ACC112 (cell line): ENCODE results near the gene PITPNB.
A peak's percentile ranks its signal among the peaks of the same experiment; 100 is the strongest.

Experiments used
- H2AFZ ChIP-seq: fragments of 200-600 bp; sonication (generic); one replicate; pipeline ENCODE4 v1.6.0; 2017; ENCODE audit warnings: antibody characterized with exemption, low read length; ENCODE audit not compliant: unreplicated experiment
- H3K27ac ChIP-seq: fragments of 200-600 bp; sonication (generic); 2 replicates; pipeline ENCODE4 v1.5.1; 2014; ENCODE audit warnings: low read depth, mild to moderate bottlenecking, antibody characterized with exemption, low read length, moderate library complexity
- H3K27me3 ChIP-seq: fragments of 200-600 bp; sonication (generic); 2 replicates; pipeline ENCODE4 v1.6.1; 2014; ENCODE audit warnings: mild to moderate bottlenecking, antibody characterized with exemption, low read length, moderate library complexity, mixed read lengths; ENCODE audit not compliant: insufficient read depth
- H3K36me3 ChIP-seq: fragments of 200-600 bp; sonication (generic); 2 replicates; pipeline ENCODE4 v1.6.1; 2016; ENCODE audit warnings: mild to moderate bottlenecking, antibody characterized with exemption, low read length, moderate library complexity, mixed read lengths; ENCODE audit not compliant: insufficient read depth
- H3K4me1 ChIP-seq: fragments of 200-600 bp; sonication (generic); one replicate; pipeline ENCODE4 v1.6.1; 2016; ENCODE audit warnings: low read length, mixed read lengths; ENCODE audit not compliant: insufficient read depth, unreplicated experiment, control insufficient read depth
- H3K4me3 ChIP-seq: fragments of 200-600 bp; sonication (generic); 2 replicates; pipeline ENCODE4 v1.5.1; 2014; ENCODE audit warnings: mild to moderate bottlenecking, low read depth, low read length
- H3K79me2 ChIP-seq: fragments of 200-600 bp; sonication (generic); one replicate; pipeline ENCODE4 v1.6.0; 2016; ENCODE audit warnings: low read length; ENCODE audit not compliant: control insufficient read depth, unreplicated experiment, insufficient read depth

PITPNB gene

DNA sequence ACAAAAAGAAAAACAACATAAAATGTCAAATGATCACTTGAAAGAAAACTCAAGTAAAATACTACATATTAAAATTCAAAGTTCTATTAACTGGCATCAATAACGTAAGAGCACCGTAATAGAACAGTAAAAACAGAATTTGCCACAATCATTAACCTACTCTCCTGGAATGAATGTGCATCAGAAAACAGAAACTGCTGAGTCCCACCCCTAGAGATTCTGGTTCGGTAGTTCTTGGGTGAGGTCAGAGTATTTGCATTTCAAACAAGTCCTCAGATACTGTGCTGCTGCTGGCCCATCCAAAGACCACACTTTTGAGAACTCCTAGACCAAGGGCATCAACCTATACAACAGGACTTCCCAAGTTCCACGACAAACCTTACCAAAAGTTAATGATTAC lies 23.5 kb downstream of the PITPNB start:
- Histone ChIP-seq H3K4me3 (no peak overlapping the region), H2AFZ (no peak overlapping the region), H3K79me2 (peaks cover 7% of the 10 kb centered on the region), H3K27me3 (no peaks in the 10 kb centered on the region), H3K36me3 (peaks cover 9% of the 10 kb centered on the region; the same call in 1 of the 2 replicates), H3K4me1 (no peaks in the 10 kb centered on the region), H3K27ac (no peak overlapping the region)

GRCh38 chr22:27892811-27893210 lies 26.2 kb downstream of the PITPNB start:
- H3K4me1 ChIP-seq: no peaks in the 10 kb centered on the region
- H3K79me2 ChIP-seq: peaks cover 7% of the 10 kb centered on the region
- no peak overlapping the region for H3K27ac ChIP-seq
- H3K36me3 ChIP-seq: peaks cover 8% of the 10 kb centered on the region; the same call in 1 of the 2 replicates
- no peak overlapping the region for H2AFZ ChIP-seq
- no peaks in the 10 kb centered on the region for H3K27me3 ChIP-seq
- no peak overlapping the region for H3K4me3 ChIP-seq

- H2AFZ ChIP-seq: no peak overlapping the region
- no peaks in the 10 kb centered on the region for H3K27me3 ChIP-seq
- H3K27ac ChIP-seq: no peak overlapping the region
- H3K4me1 ChIP-seq: peaks cover 4% of the 10 kb centered on the region
- peaks cover 7% of the 10 kb centered on the region for H3K79me2 ChIP-seq
- H3K4me3 ChIP-seq: no peak overlapping the region
- H3K36me3 ChIP-seq: peaks cover 8% of the 10 kb centered on the region; the same call in 1 of the 2 replicates
These were observed 27.0 kb downstream of the PITPNB start for GRCh38 chr22:27892064-27892463.

- Histone ChIP-seq H3K36me3 (no peaks in the 10 kb centered on the region), H3K79me2 (peaks cover 12% of the 10 kb centered on the region), H3K27me3 (no peaks in the 10 kb centered on the region), H2AFZ (no peak overlapping the region), H3K4me1 (peaks cover 19% of the 10 kb centered on the region), H3K27ac (no peak overlapping the region), H3K4me3 (no peak overlapping the region)
These were observed 30.7 kb downstream of the PITPNB start for GRCh38 chr22:27888310-27888709.

GRCh38 chr22:27886843-27887151 lies 32.3 kb downstream of the PITPNB start:
- no peaks in the 10 kb centered on the region for H3K36me3 ChIP-seq
- peaks cover 19% of the 10 kb centered on the region for H3K4me1 ChIP-seq
- H3K4me3 ChIP-seq: no peak overlapping the region
- H3K27me3 ChIP-seq: no peaks in the 10 kb centered on the region
- peaks cover 13% of the 10 kb centered on the region for H3K79me2 ChIP-seq
- H2AFZ ChIP-seq: no peak overlapping the region
- peak overlapping the region; percentile 19; the same call in 1 of the 2 replicates for H3K27ac ChIP-seq

GRCh38 chr22:27885977-27886842 lies 32.8 kb downstream of the PITPNB start:
- no peaks in the 10 kb centered on the region for H3K36me3 ChIP-seq
- H2AFZ ChIP-seq: no peak overlapping the region

GRCh38 chr22:27883656-27884350 lies 35.3 kb downstream of the PITPNB start:
- Histone ChIP-seq H3K27ac (no peak overlapping the region), H3K27me3 (no peaks in the 10 kb centered on the region), H3K4me3 (no peak overlapping the region), H3K4me1 (peaks cover 19% of the 10 kb centered on the region), H3K36me3 (no peaks in the 10 kb centered on the region), H2AFZ (no peak overlapping the region), H3K79me2 (peaks cover 17% of the 10 kb centered on the region)

More at GRCh38 chr22:27885977-27886842, 32.8 kb downstream of the PITPNB start:
- H3K4me3 ChIP-seq: no peak overlapping the region
- no peaks in the 10 kb centered on the region for H3K27me3 ChIP-seq
- peak overlapping the region; percentile 40 for H3K27ac ChIP-seq
- peaks cover 19% of the 10 kb centered on the region for H3K4me1 ChIP-seq
- peaks cover 13% of the 10 kb centered on the region for H3K79me2 ChIP-seq

- H2AFZ ChIP-seq: no peak overlapping the region
- H3K27me3 ChIP-seq: no peaks in the 10 kb centered on the region
- peaks cover 22% of the 10 kb centered on the region for H3K4me1 ChIP-seq
- H3K27ac ChIP-seq: no peak overlapping the region
- no peak overlapping the region for H3K4me3 ChIP-seq
- H3K79me2 ChIP-seq: peaks cover 25% of the 10 kb centered on the region
- no peaks in the 10 kb centered on the region for H3K36me3 ChIP-seq
These were observed 36.4 kb downstream of the PITPNB start for GRCh38 chr22:27882507-27883290.

DNA sequence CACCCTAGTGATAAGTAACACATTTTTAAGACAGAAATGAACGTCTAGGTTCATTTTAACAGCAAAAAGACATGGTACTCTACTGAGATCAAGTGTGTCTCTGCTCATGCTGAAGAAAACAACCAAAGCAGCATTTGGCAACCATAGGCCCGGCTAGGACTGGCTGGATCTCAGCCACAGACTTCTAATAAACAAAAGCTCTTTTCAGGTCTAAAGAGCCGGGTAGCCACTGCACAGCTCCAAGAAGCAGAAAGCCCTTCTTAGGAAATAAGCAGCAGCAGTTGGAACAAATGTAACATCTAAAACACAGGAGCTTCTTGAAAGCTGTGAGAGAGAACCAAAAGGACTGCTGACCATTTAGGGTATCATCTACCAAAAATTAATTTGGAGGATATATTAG lies 37.6 kb downstream of the PITPNB start:
- Histone ChIP-seq H2AFZ (no peak overlapping the region), H3K4me1 (peaks cover 15% of the 10 kb centered on the region), H3K27me3 (no peaks in the 10 kb centered on the region), H3K4me3 (no peak overlapping the region), H3K79me2 (peaks cover 26% of the 10 kb centered on the region), H3K36me3 (no peaks in the 10 kb centered on the region), H3K27ac (peak overlapping the region; percentile 12; the same call in 1 of the 2 replicates)

DNA sequence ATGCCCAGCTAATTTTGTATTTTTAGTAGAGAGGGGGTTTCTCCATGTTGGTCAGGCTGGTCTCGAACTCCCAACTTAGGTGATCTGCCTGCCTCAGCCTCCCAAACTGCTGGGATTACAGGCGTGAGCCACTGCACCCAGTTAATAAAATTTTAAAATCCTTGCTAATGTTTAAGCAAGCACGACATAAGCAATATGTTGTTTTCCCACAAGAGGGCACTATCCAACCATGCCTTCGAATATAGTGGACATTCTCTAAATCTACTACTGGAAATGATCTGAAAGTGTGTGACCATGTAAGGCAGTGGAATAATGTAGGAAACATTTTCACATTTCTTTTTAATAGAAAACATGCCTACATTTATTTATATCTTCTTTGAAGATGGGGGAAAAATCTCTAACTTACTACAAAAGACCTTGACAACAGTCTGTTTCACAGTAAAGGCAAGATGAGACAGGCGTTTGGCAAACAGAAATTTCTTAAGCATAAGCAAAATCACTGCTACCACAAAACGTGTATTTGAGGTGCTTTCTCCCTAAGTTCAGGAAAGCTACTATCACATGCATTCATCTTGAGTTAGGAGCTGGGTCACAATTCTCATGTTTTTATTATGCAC lies 38.2 kb downstream of the PITPNB start:
- H3K27me3 ChIP-seq: no peaks in the 10 kb centered on the region
- H3K4me3 ChIP-seq: no peak overlapping the region
- H3K79me2 ChIP-seq: peaks cover 32% of the 10 kb centered on the region
- H3K27ac ChIP-seq: no peak overlapping the region
- no peaks in the 10 kb centered on the region for H3K36me3 ChIP-seq
- no peak overlapping the region for H2AFZ ChIP-seq
- peaks cover 10% of the 10 kb centered on the region for H3K4me1 ChIP-seq
